ENCODE results near the gene NR2F2.
"Not testable (repeated sequence)": the region's sequence is repeated elsewhere in the genome, so short reads cannot be mapped to it uniquely, and the experiment has no call there.

Gene NR2F2

GRCh38 chr15:96374499-96374898 lies 44.0 kb downstream of the NR2F2 start:
- no peak for DNase-seq
- Histone ChIP-seq H3K27me3 (replicated peaks; ENCODE audit: insufficient read depth, low read length) (no peaks in the 10 kb centered on the region), H3K36me3 (replicated peaks; ENCODE audit: insufficient read depth, low read length) (no peaks in the 10 kb centered on the region)

GRCh38 chr15:96379592-96379991 lies 49.1 kb downstream of the NR2F2 start:
- H3K9ac ChIP-seq (ENCODE audit: low read length); H3F3A ChIP-seq (ENCODE audit: insufficient read depth, low read length); H3K27ac ChIP-seq (ENCODE audit: low read length); H3K9me3 ChIP-seq (replicated peaks; ENCODE audit: insufficient read depth, low read length); H3K36me3 ChIP-seq (replicated peaks; ENCODE audit: insufficient read depth, low read length); H3K4me2 ChIP-seq (ENCODE audit: low read depth, low read length); H3K27me3 ChIP-seq (replicated peaks; ENCODE audit: insufficient read depth, low read length); H4K20me1 ChIP-seq (ENCODE audit: insufficient read depth, low read length); H3K4me3 ChIP-seq (ENCODE audit: low read length); H2AFZ ChIP-seq (ENCODE audit: low read length); H3K4me1 ChIP-seq (ENCODE audit: low read length); H3K9me2 ChIP-seq (replicated peaks; ENCODE audit: insufficient read depth, low read length); H3K79me2 ChIP-seq (ENCODE audit: low read length); DNase-seq: not testable (repeated sequence)

More at GRCh38 chr15:96374499-96374898, 44.0 kb downstream of the NR2F2 start:
- H3K27ac ChIP-seq (ENCODE audit: low read length): no peak overlapping the region
- H3F3A ChIP-seq (ENCODE audit: insufficient read depth, low read length): no peaks in the 10 kb centered on the region
- no peak overlapping the region for H2AFZ ChIP-seq (ENCODE audit: low read length)
- no peak overlapping the region for H3K4me3 ChIP-seq (ENCODE audit: low read length)
- H3K4me2 ChIP-seq (ENCODE audit: low read depth, low read length): no peak overlapping the region
- TF ChIP-seq EZH2 (optimal IDR thresholded peaks at IDR 0.05; ENCODE audit: low read depth, low read length) (no peak), EZH2phosphoT487 (IDR thresholded peaks at IDR 0.05; ENCODE audit: low read length) (no peak), CTCF (IDR thresholded peaks at IDR 0.05; ENCODE audit: low read length) (no peak)
- H3K4me1 ChIP-seq (ENCODE audit: low read length): no peaks in the 10 kb centered on the region
- no peaks in the 10 kb centered on the region for H4K20me1 ChIP-seq (ENCODE audit: insufficient read depth, low read length)
- no peaks in the 10 kb centered on the region for H3K9me2 ChIP-seq (replicated peaks; ENCODE audit: insufficient read depth, low read length)
- H3K9me3 ChIP-seq (replicated peaks; ENCODE audit: insufficient read depth, low read length): no peaks in the 10 kb centered on the region
- no peak overlapping the region for H3K9ac ChIP-seq (ENCODE audit: low read length)
- H3K79me2 ChIP-seq (ENCODE audit: low read length): no peaks in the 10 kb centered on the region

GRCh38 chr15:96381463-96381862 lies 51.0 kb downstream of the NR2F2 start:
- DNase-seq: no peak
- H4K20me1 ChIP-seq (ENCODE audit: insufficient read depth, low read length): no peaks in the 10 kb centered on the region
- H3K27me3 ChIP-seq (replicated peaks; ENCODE audit: insufficient read depth, low read length): no peaks in the 10 kb centered on the region
- H3K27ac ChIP-seq (ENCODE audit: low read length): no peak overlapping the region
- no peak overlapping the region for H2AFZ ChIP-seq (ENCODE audit: low read length)
- H3K4me1 ChIP-seq (ENCODE audit: low read length): no peaks in the 10 kb centered on the region
- H3F3A ChIP-seq (ENCODE audit: insufficient read depth, low read length): no peaks in the 10 kb centered on the region
- TF ChIP-seq EZH2phosphoT487 (IDR thresholded peaks at IDR 0.05; ENCODE audit: low read length) (no peak), CTCF (IDR thresholded peaks at IDR 0.05; ENCODE audit: low read length) (no peak), EZH2 (optimal IDR thresholded peaks at IDR 0.05; ENCODE audit: low read depth, low read length) (no peak)
- no peak overlapping the region for H3K9ac ChIP-seq (ENCODE audit: low read length)
- H3K9me2 ChIP-seq (replicated peaks; ENCODE audit: insufficient read depth, low read length): no peaks in the 10 kb centered on the region
- no peaks in the 10 kb centered on the region for H3K9me3 ChIP-seq (replicated peaks; ENCODE audit: insufficient read depth, low read length)
- no peak overlapping the region for H3K4me2 ChIP-seq (ENCODE audit: low read depth, low read length)
- H3K4me3 ChIP-seq (ENCODE audit: low read length): no peak overlapping the region
- no peaks in the 10 kb centered on the region for H3K36me3 ChIP-seq (replicated peaks; ENCODE audit: insufficient read depth, low read length)
- no peaks in the 10 kb centered on the region for H3K79me2 ChIP-seq (ENCODE audit: low read length)

DNA sequence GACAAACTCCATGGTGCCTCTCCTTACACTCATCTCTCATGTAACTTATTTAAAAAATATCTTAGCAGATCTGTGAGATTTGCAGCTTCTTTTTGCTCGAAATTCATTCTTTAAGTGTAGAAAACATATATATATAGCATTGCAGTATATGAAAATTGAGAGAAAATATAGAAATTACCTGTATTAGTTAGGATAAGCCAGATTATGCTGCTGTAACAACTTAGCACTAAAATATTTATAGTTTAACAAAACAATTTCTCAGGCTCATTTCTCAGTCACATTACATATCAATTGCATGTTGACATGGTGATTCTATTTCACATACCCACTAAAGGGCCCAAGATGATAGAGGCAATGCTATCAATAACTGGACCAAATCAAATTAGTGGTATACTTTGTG lies 54.7 kb downstream of the NR2F2 start:
- no peaks in the 10 kb centered on the region for H4K20me1 ChIP-seq (ENCODE audit: insufficient read depth, low read length)
- H3K4me1 ChIP-seq (ENCODE audit: low read length): no peaks in the 10 kb centered on the region
- H3K4me2 ChIP-seq (ENCODE audit: low read depth, low read length): no peak overlapping the region
- no peak overlapping the region for H2AFZ ChIP-seq (ENCODE audit: low read length)
- TF ChIP-seq EZH2 (optimal IDR thresholded peaks at IDR 0.05; ENCODE audit: low read depth, low read length) (no peak), EZH2phosphoT487 (IDR thresholded peaks at IDR 0.05; ENCODE audit: low read length) (no peak), CTCF (IDR thresholded peaks at IDR 0.05; ENCODE audit: low read length) (no peak)
- DNase-seq: no peak
- H3K9me2 ChIP-seq (replicated peaks; ENCODE audit: insufficient read depth, low read length): no peaks in the 10 kb centered on the region
- H3F3A ChIP-seq (ENCODE audit: insufficient read depth, low read length): no peaks in the 10 kb centered on the region
- no peak overlapping the region for H3K9ac ChIP-seq (ENCODE audit: low read length)
- no peaks in the 10 kb centered on the region for H3K79me2 ChIP-seq (ENCODE audit: low read length)
- H3K36me3 ChIP-seq (replicated peaks; ENCODE audit: insufficient read depth, low read length): no peaks in the 10 kb centered on the region
- no peaks in the 10 kb centered on the region for H3K9me3 ChIP-seq (replicated peaks; ENCODE audit: insufficient read depth, low read length)
- H3K27ac ChIP-seq (ENCODE audit: low read length): no peak overlapping the region
- H3K4me3 ChIP-seq (ENCODE audit: low read length): no peak overlapping the region
- H3K27me3 ChIP-seq (replicated peaks; ENCODE audit: insufficient read depth, low read length): no peaks in the 10 kb centered on the region

Measured in MM.1S (cell line).